GM10266 (cell line): ENCODE data around the gene SLC6A5.
A peak's percentile ranks its signal among the peaks of the same experiment; 100 is the strongest.

Source experiments
- DNase-seq: peaks from one replicate; pipeline ENCODE4 v3.0.0; 2012; ENCODE audit errors: extremely low spot score
- TF ChIP-seq, protein P1 (sequence below): IDR thresholded peaks from 2 replicates; pipeline ENCODE4 v1.5.1; 2012; ENCODE audit warnings: mild to moderate bottlenecking, low read depth; ENCODE audit not compliant: control insufficient read depth, insufficient read depth; ENCODE audit errors: missing control alignments

SLC6A5 gene

DNA sequence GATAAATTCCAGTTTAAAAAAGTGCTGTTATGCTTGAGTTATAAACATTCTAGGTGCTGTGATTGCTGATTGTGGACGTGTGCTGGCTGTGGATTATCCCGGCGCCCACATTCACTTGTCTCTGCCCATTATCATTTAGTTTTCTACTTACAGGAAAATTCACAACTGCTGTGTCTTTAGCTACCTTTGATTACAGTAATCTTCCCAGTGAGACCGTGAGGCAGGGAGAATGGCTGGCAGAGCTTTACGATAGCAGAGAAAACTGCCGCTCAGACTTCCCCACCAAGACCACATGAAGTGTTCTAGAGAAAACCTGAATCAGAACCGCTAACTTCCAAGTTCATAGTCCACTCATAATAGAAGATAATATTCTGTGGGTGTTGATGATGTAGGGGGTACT lies 35.4 kb downstream of the SLC6A5 start:
- TF ChIP-seq, protein P1, sequence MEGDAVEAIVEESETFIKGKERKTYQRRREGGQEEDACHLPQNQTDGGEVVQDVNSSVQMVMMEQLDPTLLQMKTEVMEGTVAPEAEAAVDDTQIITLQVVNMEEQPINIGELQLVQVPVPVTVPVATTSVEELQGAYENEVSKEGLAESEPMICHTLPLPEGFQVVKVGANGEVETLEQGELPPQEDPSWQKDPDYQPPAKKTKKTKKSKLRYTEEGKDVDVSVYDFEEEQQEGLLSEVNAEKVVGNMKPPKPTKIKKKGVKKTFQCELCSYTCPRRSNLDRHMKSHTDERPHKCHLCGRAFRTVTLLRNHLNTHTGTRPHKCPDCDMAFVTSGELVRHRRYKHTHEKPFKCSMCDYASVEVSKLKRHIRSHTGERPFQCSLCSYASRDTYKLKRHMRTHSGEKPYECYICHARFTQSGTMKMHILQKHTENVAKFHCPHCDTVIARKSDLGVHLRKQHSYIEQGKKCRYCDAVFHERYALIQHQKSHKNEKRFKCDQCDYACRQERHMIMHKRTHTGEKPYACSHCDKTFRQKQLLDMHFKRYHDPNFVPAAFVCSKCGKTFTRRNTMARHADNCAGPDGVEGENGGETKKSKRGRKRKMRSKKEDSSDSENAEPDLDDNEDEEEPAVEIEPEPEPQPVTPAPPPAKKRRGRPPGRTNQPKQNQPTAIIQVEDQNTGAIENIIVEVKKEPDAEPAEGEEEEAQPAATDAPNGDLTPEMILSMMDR, result no peak
- DNase-seq, result no peak

DNA sequence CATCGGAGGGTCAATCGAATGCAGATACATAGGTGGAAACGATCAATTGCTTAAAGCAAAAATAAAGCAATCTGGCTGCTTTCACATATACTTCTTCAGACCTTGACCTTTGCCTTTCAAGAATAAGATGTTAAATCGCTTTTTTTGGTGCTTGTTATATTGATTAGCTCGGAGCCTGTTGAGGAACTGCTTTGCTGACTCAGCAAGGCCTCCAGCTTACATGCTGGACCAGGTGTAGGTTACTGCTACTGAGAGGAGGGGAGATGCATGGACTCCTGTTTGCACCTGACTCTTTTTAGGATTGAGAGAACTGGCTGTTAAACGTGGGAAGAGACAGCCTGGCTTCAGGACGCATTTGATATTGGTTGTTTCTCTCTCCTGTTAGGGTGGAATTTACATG lies 38.7 kb downstream of the SLC6A5 start:
- no peak for DNase-seq
- TF ChIP-seq, protein P1, result no peak

DNA sequence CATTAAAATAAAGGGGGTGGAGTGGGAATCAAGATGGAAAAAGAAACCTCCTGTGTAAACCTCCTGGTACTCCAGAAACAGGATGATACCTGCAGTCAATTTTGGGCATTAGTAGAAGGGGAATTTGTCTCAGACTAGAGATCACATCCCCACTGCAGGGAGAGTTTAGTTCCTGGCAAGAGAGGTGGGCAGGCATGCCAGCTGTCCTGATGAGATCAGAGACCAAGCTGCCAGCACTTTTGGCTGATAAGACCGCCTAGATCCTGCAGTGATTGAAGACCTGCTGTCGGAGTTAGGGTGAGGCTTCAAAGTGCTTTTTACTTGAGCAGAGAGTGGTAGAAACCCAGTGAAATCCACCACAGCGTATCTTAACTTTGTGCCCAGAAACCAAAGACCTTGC lies 40.3 kb downstream of the SLC6A5 start:
- no peak for DNase-seq
- TF ChIP-seq, protein P1, result no peak

DNA sequence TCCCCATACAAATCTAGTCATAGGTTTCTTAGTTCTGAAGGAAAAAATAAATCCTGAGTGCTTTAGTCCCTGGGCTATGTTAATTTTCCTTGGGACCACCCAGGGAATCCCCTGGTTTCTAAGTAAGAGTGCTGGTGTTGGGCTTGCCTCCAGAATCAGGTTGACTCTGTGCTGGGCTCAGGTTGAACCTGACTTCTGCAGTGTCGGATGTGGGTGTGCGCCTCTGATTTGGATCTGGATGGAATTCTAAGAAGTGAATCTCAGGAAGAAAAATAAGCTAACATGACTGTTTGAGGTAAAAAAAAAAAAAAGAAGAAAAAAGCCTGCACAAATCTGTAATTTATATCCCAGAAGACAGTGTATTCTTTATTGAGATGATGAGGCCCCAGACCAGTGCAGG lies 41.0 kb downstream of the SLC6A5 start:
- DNase-seq, result no peak
- TF ChIP-seq, protein P1, result no peak

DNA sequence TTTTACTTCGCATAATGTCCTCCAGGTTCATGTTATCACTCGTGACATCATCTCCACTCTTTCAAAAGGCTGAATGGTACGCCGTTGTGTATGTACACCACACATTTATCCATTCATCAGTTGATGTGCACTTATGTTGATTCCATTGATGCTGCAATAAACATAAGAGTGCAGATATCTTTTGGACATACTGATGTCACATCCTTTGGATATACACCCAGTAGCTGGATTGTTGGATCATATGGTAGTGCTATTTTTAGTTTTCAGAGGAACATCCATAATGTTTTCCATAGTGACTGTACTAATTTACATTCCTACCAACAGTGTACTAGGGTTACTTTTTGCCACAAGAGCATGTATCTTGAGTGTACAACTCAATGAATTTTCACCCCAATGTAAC lies 45.0 kb downstream of the SLC6A5 start:
- TF ChIP-seq, protein P1, result no peak
- DNase-seq, result no peak

DNA sequence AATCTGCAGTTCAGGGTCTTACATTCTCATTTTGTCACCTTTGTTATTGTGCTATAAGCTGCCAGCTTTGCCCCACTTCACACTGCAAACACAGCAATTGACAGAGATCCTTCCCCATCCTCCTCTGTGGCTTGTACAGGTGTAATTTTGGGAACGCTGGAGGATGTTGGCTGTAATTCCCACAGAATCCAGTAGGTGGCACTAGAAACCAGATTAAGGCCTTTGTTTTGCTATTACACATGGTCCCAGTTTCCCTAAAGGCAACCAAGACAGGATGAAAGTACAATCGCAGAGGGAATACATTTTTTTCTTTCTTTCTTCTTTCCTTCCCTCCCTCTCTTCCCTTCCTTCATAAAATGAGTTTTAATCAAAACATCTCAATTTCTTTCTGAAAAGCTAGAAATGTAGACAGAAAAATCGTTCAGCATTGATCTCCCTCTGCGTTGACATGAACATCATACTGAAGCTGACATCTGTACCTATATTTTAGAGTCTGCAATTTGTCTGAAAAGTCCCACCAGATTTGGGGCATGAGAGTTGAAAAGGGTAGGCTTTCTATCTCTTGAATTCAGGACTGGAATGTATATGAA lies 48.7 kb downstream of the SLC6A5 start:
- DNase-seq, result peak; percentile 60
- TF ChIP-seq, protein P1, result peak; percentile 87

DNA sequence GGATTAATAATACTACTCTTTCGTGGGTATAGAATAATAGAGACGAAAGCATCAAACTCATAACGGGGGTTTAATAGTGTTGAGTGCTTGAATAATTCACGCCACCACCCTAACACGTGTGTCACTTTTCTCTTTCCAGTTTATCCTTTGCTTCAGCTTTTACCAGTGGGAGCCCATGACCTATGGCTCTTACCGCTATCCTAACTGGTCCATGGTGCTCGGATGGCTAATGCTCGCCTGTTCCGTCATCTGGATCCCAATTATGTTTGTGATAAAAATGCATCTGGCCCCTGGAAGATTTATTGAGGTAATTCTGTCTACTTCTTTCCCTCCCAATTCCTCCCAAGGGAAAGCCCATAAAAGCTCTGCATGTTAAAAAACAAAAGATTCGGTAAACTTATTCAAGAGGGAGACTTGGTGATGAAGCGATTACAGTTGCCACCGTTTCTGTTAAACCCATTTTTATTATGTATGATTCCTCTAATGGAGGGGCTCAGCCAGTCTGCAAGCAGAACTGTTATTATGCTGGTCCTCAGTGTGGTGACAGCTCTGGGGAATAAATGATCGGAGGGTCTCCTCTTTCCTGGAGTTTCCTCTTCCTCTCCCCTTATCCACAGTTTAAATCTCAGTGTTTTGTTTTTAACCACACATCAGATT lies 52.9 kb downstream of the SLC6A5 start:
- no peak for DNase-seq
- TF ChIP-seq, protein P1, result no peak
